ENCODE data around the gene LPP.

The LPP gene

GRCh38 chr3:188518835-188519452 lies 365.0 kb downstream of the LPP start:
- H3K9ac ChIP-seq (ENCODE audit: low read length) = no peak overlapping the region
- H3K4me3 ChIP-seq (ENCODE audit: insufficient read depth, low read length, poor library complexity, severe bottlenecking) = no peak overlapping the region
- no peaks in the 10 kb centered on the region for H3K9me2 ChIP-seq (replicated peaks; ENCODE audit: insufficient read depth, low read length)
- H3K27ac ChIP-seq (ENCODE audit: low read depth, low read length) = no peak overlapping the region
- no peaks in the 10 kb centered on the region for H3K27me3 ChIP-seq (ENCODE audit: low read length)
- H3K36me3 ChIP-seq (ENCODE audit: low read length) = no peaks in the 10 kb centered on the region
- TF ChIP-seq EZH2phosphoT487 (conservative IDR thresholded peaks at IDR 0.05; ENCODE audit: low read length) (no peak), CTCF (IDR thresholded peaks at IDR 0.05; ENCODE audit: insufficient read depth, low read length, poor library complexity, severe bottlenecking) (no peak)
- no peaks in the 10 kb centered on the region for H4K20me1 ChIP-seq (ENCODE audit: low read depth, low read length)
- H3K79me2 ChIP-seq (ENCODE audit: insufficient read depth, low read length) = no peaks in the 10 kb centered on the region
- H2AFZ ChIP-seq (ENCODE audit: low read depth, low read length, severe bottlenecking) = no peak overlapping the region
- no peaks in the 10 kb centered on the region for H3F3A ChIP-seq (ENCODE audit: insufficient read depth)
- no peaks in the 10 kb centered on the region for H3K9me3 ChIP-seq (ENCODE audit: insufficient read depth, low read length)
- H3K4me2 ChIP-seq (ENCODE audit: low read depth, low read length, poor library complexity, severe bottlenecking) = no peak overlapping the region

DNA sequence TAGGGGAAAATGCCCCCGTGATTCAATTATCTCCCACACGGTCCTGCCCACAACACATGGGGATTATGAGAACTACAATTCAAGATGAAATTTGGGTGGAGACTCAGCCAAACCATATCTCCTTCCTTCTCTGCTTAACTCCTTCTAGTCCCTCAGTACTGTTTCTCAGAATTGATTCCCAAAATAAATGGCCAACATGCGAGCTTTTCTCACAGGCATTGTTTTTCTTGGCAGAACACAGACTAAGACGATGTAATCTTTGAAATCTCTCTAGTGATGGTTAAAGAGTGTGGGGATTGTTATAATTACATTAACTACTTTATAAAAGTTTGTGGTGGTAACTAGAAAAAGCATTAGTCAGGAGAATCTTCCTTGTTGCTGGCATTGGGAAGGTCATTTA lies 366.5 kb downstream of the LPP start:
- no peak overlapping the region for H3K27ac ChIP-seq (ENCODE audit: low read depth, low read length)
- no peaks in the 10 kb centered on the region for H4K20me1 ChIP-seq (ENCODE audit: low read depth, low read length)
- no peaks in the 10 kb centered on the region for H3K9me2 ChIP-seq (replicated peaks; ENCODE audit: insufficient read depth, low read length)
- H3K9ac ChIP-seq (ENCODE audit: low read length) = no peak overlapping the region
- no peak overlapping the region for H3K4me2 ChIP-seq (ENCODE audit: low read depth, low read length, poor library complexity, severe bottlenecking)
- no peak for TF ChIP-seq CTCF (IDR thresholded peaks at IDR 0.05; ENCODE audit: insufficient read depth, low read length, poor library complexity, severe bottlenecking)
- no peak for TF ChIP-seq EZH2phosphoT487 (conservative IDR thresholded peaks at IDR 0.05; ENCODE audit: low read length)
- no peaks in the 10 kb centered on the region for H3K27me3 ChIP-seq (ENCODE audit: low read length)
- no peak overlapping the region for H2AFZ ChIP-seq (ENCODE audit: low read depth, low read length, severe bottlenecking)
- H3K4me3 ChIP-seq (ENCODE audit: insufficient read depth, low read length, poor library complexity, severe bottlenecking) = no peak overlapping the region
- no peaks in the 10 kb centered on the region for H3K9me3 ChIP-seq (ENCODE audit: insufficient read depth, low read length)
- H3K36me3 ChIP-seq (ENCODE audit: low read length) = no peaks in the 10 kb centered on the region
- H3K79me2 ChIP-seq (ENCODE audit: insufficient read depth, low read length) = no peaks in the 10 kb centered on the region
- H3F3A ChIP-seq (ENCODE audit: insufficient read depth) = no peaks in the 10 kb centered on the region

GRCh38 chr3:188522115-188522514 lies 368.2 kb downstream of the LPP start:
- H2AFZ ChIP-seq (ENCODE audit: low read depth, low read length, severe bottlenecking) = no peak overlapping the region
- H3K9ac ChIP-seq (ENCODE audit: low read length) = no peak overlapping the region
- H3K4me3 ChIP-seq (ENCODE audit: insufficient read depth, low read length, poor library complexity, severe bottlenecking) = no peak overlapping the region
- H3K27ac ChIP-seq (ENCODE audit: low read depth, low read length) = no peak overlapping the region
- no peak overlapping the region for H3K4me2 ChIP-seq (ENCODE audit: low read depth, low read length, poor library complexity, severe bottlenecking)
- no peaks in the 10 kb centered on the region for H4K20me1 ChIP-seq (ENCODE audit: low read depth, low read length)
- no peaks in the 10 kb centered on the region for H3K79me2 ChIP-seq (ENCODE audit: insufficient read depth, low read length)
- H3K9me3 ChIP-seq (ENCODE audit: insufficient read depth, low read length) = no peaks in the 10 kb centered on the region
- no peaks in the 10 kb centered on the region for H3K36me3 ChIP-seq (ENCODE audit: low read length)
- no peaks in the 10 kb centered on the region for H3K27me3 ChIP-seq (ENCODE audit: low read length)
- H3K9me2 ChIP-seq (replicated peaks; ENCODE audit: insufficient read depth, low read length) = no peaks in the 10 kb centered on the region
- no peaks in the 10 kb centered on the region for H3F3A ChIP-seq (ENCODE audit: insufficient read depth)
- no peak for TF ChIP-seq EZH2phosphoT487 (conservative IDR thresholded peaks at IDR 0.05; ENCODE audit: low read length)
- TF ChIP-seq CTCF (IDR thresholded peaks at IDR 0.05; ENCODE audit: insufficient read depth, low read length, poor library complexity, severe bottlenecking) = no peak

All from SU-DHL-6 (cell line).